Fibroblast of peridontal ligament (primary cell): ENCODE measurements around the gene SPEN.

ENCODE experiments used
- DNase-seq: peaks from one replicate; pipeline ENCODE4 v3.0.0-alpha.2; 2010; ENCODE audit errors: extremely low read depth

SPEN gene

DNA sequence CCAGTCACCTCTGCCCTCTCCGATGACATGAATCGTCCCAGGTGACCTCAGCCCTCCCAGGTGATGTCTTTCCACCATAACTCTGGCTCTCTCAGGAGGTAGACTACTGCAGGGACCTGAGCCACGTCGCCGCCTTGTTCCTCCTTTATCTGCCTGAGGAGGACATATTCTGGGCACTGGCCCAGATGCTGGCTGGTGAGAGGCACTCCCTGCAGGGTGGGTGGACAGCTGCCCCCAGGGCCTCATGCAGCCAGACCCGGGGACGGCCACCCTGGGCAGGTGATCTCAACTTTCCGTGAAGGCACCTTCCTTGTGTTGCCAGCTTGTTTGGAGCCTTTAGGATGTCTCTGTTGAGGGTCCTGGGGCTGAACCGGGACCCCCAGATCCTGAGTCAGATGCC lies 142.3 kb downstream of the SPEN start:
- DNase-seq, result no peak
